Caco-2 (cell line): ENCODE results near the gene KNDC1. TPM values are rescaled to one million over a fixed set of nuclear protein-coding genes. Genes with fewer than 3 reads are reported as not detected.

ENCODE experiments used
- BruUV-seq: library from RNA; stranded (reverse); fragments of 400-500 nt; replicated peaks from 2 replicates; lab custom pipeline; 2021; lab: Mats Ljungman, UMichigan
- CTCF ChIA-PET: fragments of 300-600 bp; sonication (Branson Sonifier 250); formaldehyde crosslinking; loops from one replicate; lab custom pipeline; 2022; ENCODE audit warnings: antibody characterized with exemption; lab: Charles Lee
- POLR2A ChIA-PET: fragments of 300-600 bp; sonication (Branson Sonifier 250); formaldehyde crosslinking; loops from one replicate; lab custom pipeline; 2022; ENCODE audit warnings: antibody characterized with exemption; lab: Charles Lee
- DNase-seq, 2 experiments: peaks; one replicate each; pipeline versions ENCODE4 v3.0.0 to v3.0.0-alpha.2; 2020 to 2022
- H3K27me3 ChIP-seq: replicated peaks from 2 replicates; pipeline ENCODE4 v1.6.0; 2011; ENCODE audit warnings: low read length; ENCODE audit not compliant: control insufficient read depth, insufficient read depth
- H3K36me3 ChIP-seq: 2 replicates; pipeline ENCODE4 v1.5.1; 2011; ENCODE audit warnings: low read length; ENCODE audit not compliant: control insufficient read depth, insufficient read depth
- H3K4me1 ChIP-seq: fragments of 250-450 bp; sonication (Bioruptor Pico); 2 replicates; pipeline ENCODE4 v1.5.1; 2020; ENCODE audit warnings: mild to moderate bottlenecking
- H3K4me3 ChIP-seq: 2 replicates; pipeline ENCODE4 v1.5.1; 2011; ENCODE audit warnings: low read depth, mild to moderate bottlenecking, control low read depth, low read length
- H3K9me3 ChIP-seq: fragments of 250-450 bp; sonication (Bioruptor Pico); 2 replicates; pipeline ENCODE4 v1.5.1; 2020; ENCODE audit warnings: mild to moderate bottlenecking, moderate library complexity
- H3K27ac Mint-ChIP-seq: one replicate; pipeline ENCODE4 v1.8.0; 2022; ENCODE audit warnings: mixed read lengths; ENCODE audit not compliant: unreplicated experiment
- H3K27me3 Mint-ChIP-seq: one replicate; pipeline ENCODE4 v1.8.0; 2022; ENCODE audit warnings: mixed read lengths; ENCODE audit not compliant: insufficient read depth, unreplicated experiment
- H3K36me3 Mint-ChIP-seq: one replicate; pipeline ENCODE4 v1.8.0; 2022; ENCODE audit warnings: mild to moderate bottlenecking, mixed read lengths; ENCODE audit not compliant: insufficient read depth, unreplicated experiment
- H3K4me1 Mint-ChIP-seq: one replicate; pipeline ENCODE4 v1.8.0; 2022; ENCODE audit warnings: low read depth, mixed read lengths; ENCODE audit not compliant: unreplicated experiment
- H3K4me3 Mint-ChIP-seq: one replicate; pipeline ENCODE4 v1.8.0; 2022; ENCODE audit warnings: mild to moderate bottlenecking, moderate library complexity, mixed read lengths; ENCODE audit not compliant: unreplicated experiment
- H3K9me3 Mint-ChIP-seq: one replicate; pipeline ENCODE4 v1.8.0; 2022; ENCODE audit warnings: mixed read lengths; ENCODE audit not compliant: unreplicated experiment
- CTCF ChIP-seq, 2 experiments: fragments of 200-600 bp in 1 of 2; IDR thresholded peaks; 1 replicate in 1 of 2; 2 replicates in 1 of 2; pipeline versions ENCODE4 v1.5.1 to v1.8.0; 2011 to 2022; ENCODE audit warnings: antibody characterized with exemption in 1 of 2, control low read depth in 1 of 2, inconsistent platforms in 1 of 2, low read depth in 1 of 2, low read length in 1 of 2, mild to moderate bottlenecking in 1 of 2, moderate library complexity in 1 of 2; ENCODE audit not compliant: insufficient read depth in 1 of 2, severe bottlenecking in 1 of 2, unreplicated experiment in 1 of 2
- intact Hi-C: fragments of 100-400 bp; cut with micrococcal nuclease; formaldehyde crosslinking; loops from one replicate; pipeline ENCODE4 v1.10.0; 2022; ENCODE audit not compliant: unreplicated experiment
- total RNA-seq: library from RNA; stranded (reverse); gene quantifications from 2 replicates; pipeline ENCODE4 v1.2.3, GENCODE V29; 2022

The KNDC1 gene
- total RNA-seq, 1 experiment from 2014 or later, result 3.2 TPM

GRCh38 chr10:133272964-133273420, 113.0 kb downstream of the KNDC1 start:
- Mint-ChIP-seq H3K9me3 (no peaks in the 10 kb centered on the region), H3K27me3 (no peaks in the 10 kb centered on the region), H3K27ac (no peak overlapping the region), H3K4me3 (no peak overlapping the region), H3K36me3 (peaks cover 6% of the 10 kb centered on the region), H3K4me1 (no peaks in the 10 kb centered on the region)
- intact Hi-C loops, result no loop called here
- Histone ChIP-seq H3K36me3 (no peaks in the 10 kb centered on the region), H3K9me3 (no peaks in the 10 kb centered on the region), H3K27me3 (no peaks in the 10 kb centered on the region), H3K4me3 (no peak overlapping the region), H3K4me1 (peaks cover 36% of the 10 kb centered on the region)
- no TSS peak for BruUV-seq
- TF ChIP-seq CTCF (IDR thresholded peaks at IDR 0.05; ENCODE audit: insufficient read depth in 1 of 2, low read depth in 1 of 2, low read length in 1 of 2, severe bottlenecking in 1 of 2, unreplicated experiment in 1 of 2), result no peak
- CTCF ChIA-PET, result interaction anchor here (0.6 kb wide), 1 partner anchor 15 kb away, joined by 3 read pairs; no protein-coding TSS in a partner anchor
- POLR2A ChIA-PET, result no interaction called here
- no peak for DNase-seq

- no peaks in the 10 kb centered on the region for H3K27me3 ChIP-seq
- intact Hi-C loops, result no loop called here
- Mint-ChIP-seq H3K4me1 (peaks cover 6% of the 10 kb centered on the region), H3K27ac (no peak overlapping the region), H3K9me3 (no peaks in the 10 kb centered on the region), H3K4me3 (no peak overlapping the region), H3K36me3 (peaks cover 13% of the 10 kb centered on the region), H3K27me3 (no peaks in the 10 kb centered on the region)
- ChIA-PET POLR2A (no interaction called here), CTCF (interaction anchor here (0.7 kb wide), 1 partner anchor 16 kb away, joined by 4 read pairs; no protein-coding TSS in a partner anchor)
- BruUV-seq, result no TSS peak
- TF ChIP-seq CTCF (IDR thresholded peaks at IDR 0.05; ENCODE audit: insufficient read depth in 1 of 2, low read depth in 1 of 2, low read length in 1 of 2, severe bottlenecking in 1 of 2, unreplicated experiment in 1 of 2), result no peak
- no peaks in the 10 kb centered on the region for H3K36me3 ChIP-seq
- no peak for DNase-seq
- peaks cover 42% of the 10 kb centered on the region for H3K4me1 ChIP-seq
- no peak overlapping the region for H3K4me3 ChIP-seq
- H3K9me3 ChIP-seq, result no peaks in the 10 kb centered on the region
Observed at GRCh38 chr10:133273534-133274143, 113.6 kb downstream of the KNDC1 start.

GRCh38 chr10:133274751-133275683, 115.0 kb downstream of the KNDC1 start:
- DNase-seq, result peak; percentile 73 to 81
- peaks cover 25% of the 10 kb centered on the region for H3K36me3 Mint-ChIP-seq
- BruUV-seq, result no TSS peak

More at GRCh38 chr10:133274751-133275683, 115.0 kb downstream of the KNDC1 start:
- CTCF ChIA-PET, result interaction anchor here (0.6 to 1.5 kb wide), 2 partner anchors 9 to 17 kb away, joined by 3 to 7 read pairs; no protein-coding TSS in a partner anchor
- no peaks in the 10 kb centered on the region for H3K27me3 ChIP-seq
- H3K4me1 Mint-ChIP-seq, result peaks cover 11% of the 10 kb centered on the region
- POLR2A ChIA-PET, result interaction anchor here (0.6 kb wide), 1 partner anchor 69 kb away, joined by 5 read pairs; no protein-coding TSS in a partner anchor
- peak overlapping the region; percentile 80 for H3K27ac Mint-ChIP-seq
- TF ChIP-seq CTCF (IDR thresholded peaks at IDR 0.05; ENCODE audit: insufficient read depth in 1 of 2, low read depth in 1 of 2, low read length in 1 of 2, severe bottlenecking in 1 of 2, unreplicated experiment in 1 of 2), result peak in 1 of 2 experiments; percentile 26
- H3K4me3 Mint-ChIP-seq, result peak overlapping the region; percentile 62
- H3K4me3 ChIP-seq, result no peak overlapping the region
- H3K9me3 ChIP-seq, result no peaks in the 10 kb centered on the region
- intact Hi-C loops, result no loop called here
- H3K4me1 ChIP-seq, result peaks cover 53% of the 10 kb centered on the region
- H3K9me3 Mint-ChIP-seq, result no peaks in the 10 kb centered on the region
- peaks cover 3% of the 10 kb centered on the region for H3K36me3 ChIP-seq
- no peaks in the 10 kb centered on the region for H3K27me3 Mint-ChIP-seq
